CD4-positive, alpha-beta T cell treated with Interleukin-4 for 1 hour (primary cell): ENCODE measurements around the gene GPR42.
"Not testable (repeated sequence)": the region's sequence is repeated elsewhere in the genome, so short reads cannot be mapped to it uniquely, and the experiment has no call there.

Source experiments
- DNase-seq, 2 donors: peaks; one replicate each; pipeline ENCODE4 v3.0.0-alpha.2; 2020 to 2022

GPR42 gene

DNA sequence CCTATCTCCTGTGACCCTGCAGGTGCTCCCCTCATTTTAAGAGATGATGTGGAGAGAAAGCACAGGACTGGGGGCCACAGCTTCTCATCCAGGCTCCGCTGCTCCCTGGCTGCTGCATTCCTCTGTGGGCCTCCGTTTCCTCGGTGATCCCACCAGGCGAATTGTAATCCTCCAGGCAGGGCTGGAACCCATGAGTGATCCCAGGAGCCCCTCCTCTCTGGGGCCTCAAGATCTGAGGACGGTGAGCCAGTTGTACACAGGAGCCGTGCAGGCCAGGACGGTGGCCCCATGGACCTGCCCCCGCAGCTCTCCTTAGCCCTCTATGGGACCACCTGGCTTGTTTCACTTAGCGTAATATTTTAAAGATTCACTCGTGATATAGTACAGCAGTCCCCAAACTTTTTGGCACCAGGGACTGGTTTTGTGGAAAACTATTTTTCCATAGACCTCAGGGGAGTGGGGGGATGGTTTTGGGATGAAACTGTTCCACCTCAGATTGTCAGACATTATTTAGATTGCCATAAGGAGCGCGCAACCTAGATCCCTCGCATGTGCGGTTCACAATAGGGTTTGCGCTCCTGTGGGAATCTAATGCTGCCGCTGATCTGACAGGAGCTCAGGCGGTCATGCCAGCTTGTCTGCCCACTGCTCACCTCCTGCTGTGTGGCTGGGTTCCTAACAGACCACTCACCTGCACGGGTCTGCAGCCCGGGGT is 7.0 kb upstream of the GPR42 start:
- DNase-seq, result no peak

DNA sequence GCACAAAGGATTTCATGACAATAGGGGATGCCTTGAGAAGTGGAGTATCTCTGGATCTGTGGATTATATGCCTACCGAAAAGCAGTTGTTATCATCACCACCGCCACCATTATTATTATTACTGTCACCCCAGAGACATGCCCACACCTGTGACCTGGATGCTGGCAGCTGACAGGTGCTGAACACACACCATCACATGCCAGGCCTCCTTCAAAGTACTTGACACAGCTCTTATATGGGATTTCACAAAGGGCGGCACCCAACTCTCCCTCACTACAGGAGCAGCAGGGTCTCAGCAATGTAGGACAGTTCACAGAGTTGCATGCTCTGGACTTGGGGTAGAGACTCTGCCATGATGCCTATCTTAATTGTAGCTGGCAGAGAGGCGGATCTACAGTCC is 5.6 kb upstream of the GPR42 start:
- no peak for DNase-seq

- DNase-seq, result no peak
Measured at GRCh38 chr19:35368378-35368777, 2.5 kb upstream of the GPR42 start.

GRCh38 chr19:35369522-35369921 is 1.3 kb upstream of the GPR42 start:
- DNase-seq, result no peak

DNA sequence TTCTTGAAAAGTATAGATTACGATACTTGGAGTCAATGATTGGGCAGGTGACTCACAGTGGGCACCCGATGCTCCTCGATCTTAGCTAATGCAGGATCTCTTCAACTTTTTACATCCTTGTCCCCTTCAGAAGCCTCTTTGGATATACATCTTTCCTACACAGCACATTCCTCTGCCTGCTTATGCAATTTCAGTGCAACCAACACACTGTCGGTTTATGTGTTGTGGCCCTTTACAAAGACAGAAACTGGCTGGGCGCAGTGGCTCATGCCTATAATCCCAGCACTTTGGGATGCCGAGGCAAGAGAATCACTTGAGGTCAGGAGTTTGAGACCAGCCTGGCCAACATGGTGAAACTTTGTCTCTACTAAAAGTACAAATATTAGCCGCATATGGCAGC is 2.6 kb downstream of the GPR42 start:
- DNase-seq, result no peak

GRCh38 chr19:35374031-35374430 is 3.2 kb downstream of the GPR42 start:
- not testable (repeated sequence) for DNase-seq

- no peak for DNase-seq
Measured at GRCh38 chr19:35375505-35376307, 4.8 kb downstream of the GPR42 start.

GRCh38 chr19:35377656-35378055 is 6.8 kb downstream of the GPR42 start:
- no peak for DNase-seq

- no peak for DNase-seq
Measured at GRCh38 chr19:35378356-35378755, 7.5 kb downstream of the GPR42 start.

DNA sequence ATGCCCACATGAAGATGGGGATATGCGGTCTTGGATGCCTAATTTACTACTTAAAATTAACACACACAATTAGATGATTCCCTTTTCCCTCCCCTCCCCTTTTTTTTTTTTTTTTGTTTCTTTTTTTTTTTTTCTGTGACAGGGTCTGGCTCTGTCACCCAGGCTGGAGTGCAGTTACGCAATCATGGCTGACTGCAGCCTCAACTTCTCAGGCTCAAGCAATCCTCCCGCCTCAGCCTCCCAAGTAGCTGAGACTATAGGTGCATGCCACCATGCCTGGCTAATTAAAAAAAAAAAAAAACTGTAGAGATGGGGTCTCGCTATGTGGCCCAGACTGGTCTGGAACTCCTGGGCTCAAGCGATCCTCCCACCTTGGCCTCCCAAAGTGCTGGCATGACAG is 8.7 kb downstream of the GPR42 start:
- not testable (repeated sequence) for DNase-seq

DNA sequence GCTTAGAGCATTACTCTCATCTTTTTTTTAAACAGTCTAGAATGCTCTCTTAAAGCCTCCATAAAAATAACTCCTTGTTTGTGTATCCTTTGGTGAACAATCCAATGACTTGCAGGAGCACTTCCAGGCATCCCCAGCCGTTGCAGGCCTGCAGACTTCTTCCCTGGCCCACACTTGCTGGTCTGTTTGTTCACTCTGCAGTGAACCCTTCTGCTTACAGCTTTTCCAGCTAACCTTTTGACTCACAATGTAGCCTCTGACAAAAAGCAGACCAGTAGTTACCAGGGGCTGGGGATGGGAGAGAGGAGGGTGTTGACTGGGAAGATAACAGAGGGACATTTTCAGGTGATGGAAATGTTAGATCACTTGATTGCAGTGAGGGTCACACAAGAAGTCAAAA is 9.1 kb downstream of the GPR42 start:
- no peak for DNase-seq

DNA sequence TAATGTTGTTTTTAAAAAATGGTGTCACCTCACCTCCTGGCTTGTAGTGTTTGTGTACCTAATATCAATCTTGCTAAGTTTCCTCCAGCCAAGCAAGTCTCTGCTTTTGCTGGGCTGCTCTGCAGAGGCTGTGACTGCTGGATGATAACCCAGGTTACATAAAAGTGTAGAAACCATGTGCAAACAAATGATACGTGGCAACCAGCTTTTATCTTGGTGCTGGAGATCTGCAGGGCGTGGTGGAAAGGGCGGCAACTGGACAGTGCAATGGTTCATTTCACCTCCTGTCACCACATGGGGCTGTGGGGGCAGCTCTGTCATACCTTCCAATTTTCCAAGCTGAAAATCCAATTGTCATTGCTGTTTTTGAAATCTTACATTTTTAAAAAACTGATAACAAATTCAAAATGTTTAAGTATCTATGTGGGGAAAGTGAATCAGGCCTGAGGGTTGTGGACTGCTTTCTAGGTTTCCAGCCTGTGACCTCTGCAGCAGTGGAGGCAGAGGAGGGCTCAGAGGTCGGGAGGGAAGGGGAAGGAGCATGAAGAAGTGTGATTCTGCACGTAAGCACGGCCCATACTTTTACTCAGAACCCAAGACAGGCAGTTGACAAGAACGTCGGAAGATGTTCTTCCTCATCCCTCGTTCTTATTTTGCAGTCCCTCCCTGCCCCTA is 9.7 kb downstream of the GPR42 start:
- no peak for DNase-seq

DNA sequence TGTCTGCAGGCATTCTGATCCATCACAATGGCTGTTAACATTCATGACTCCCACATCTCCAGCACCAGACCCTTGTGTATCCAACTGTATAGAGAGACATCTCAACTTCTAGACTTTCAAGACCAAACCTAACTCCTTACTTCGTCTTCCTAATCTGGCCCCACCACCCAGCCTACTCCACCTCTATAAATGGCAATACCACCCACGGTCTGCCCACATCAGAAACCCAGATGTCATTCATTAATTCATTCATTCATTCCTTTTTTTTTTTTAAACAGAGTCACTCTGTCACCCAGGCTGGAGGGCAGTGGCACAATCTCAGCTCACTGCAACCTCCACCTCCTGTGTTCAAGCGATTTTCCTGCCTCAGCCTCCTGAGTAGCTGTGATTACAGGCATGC is 10.4 kb downstream of the GPR42 start:
- no peak for DNase-seq

- no peak for DNase-seq
Measured at GRCh38 chr19:35381926-35382325, 11.1 kb downstream of the GPR42 start.

DNA sequence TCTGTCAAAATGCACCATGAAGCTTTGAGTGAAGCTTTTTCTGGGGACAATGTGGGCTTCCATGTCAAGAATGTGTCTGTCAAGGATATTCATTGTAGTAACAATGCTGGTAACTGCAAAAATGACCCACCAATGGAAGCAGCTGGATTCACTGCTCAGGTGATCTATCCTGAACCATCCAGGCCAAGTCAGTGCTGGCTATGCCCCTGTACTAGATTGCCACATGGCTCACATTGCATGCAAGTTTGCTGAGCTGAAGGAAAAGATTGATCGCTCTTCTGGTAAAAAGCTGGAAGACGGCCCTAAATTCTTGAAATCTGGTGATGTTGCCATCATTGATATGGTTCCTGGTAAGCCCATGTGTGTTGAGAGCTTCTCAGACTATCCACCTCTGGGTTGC is 12.7 kb downstream of the GPR42 start:
- no peak for DNase-seq

- DNase-seq, result no peak
Measured at GRCh38 chr19:35388277-35389054, 17.6 kb downstream of the GPR42 start.

DNA sequence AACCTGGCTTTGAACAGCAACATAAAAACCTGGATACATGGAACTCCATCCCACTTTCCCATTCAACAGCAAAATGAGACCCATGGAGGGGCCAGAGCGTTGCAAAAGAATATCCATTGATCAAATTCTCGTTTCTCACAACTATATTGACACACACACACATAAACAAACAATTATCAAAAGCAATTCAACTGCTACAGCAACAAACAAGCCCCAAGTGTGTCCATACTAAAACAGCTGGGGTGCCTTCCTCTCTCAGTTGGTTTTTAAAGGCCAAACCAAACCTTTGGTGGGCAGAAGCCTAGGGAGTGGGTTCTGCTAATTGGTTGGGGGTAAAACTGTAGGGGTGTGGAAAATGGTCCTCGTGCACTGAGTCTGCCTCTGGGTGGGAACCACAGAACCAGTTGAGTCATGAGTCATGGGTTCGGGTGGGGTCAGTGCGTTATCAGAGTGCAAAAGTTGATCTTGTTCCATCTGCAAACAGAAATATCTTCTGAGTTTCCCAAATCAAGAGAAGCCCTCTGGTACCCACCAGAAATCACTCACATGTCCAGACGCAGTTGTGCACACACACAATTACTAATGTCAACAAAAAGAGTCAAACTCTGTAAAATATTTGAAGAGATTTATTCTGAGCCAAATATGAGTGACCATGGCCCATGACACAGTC is 18.5 kb downstream of the GPR42 start:
- DNase-seq, result no peak

DNA sequence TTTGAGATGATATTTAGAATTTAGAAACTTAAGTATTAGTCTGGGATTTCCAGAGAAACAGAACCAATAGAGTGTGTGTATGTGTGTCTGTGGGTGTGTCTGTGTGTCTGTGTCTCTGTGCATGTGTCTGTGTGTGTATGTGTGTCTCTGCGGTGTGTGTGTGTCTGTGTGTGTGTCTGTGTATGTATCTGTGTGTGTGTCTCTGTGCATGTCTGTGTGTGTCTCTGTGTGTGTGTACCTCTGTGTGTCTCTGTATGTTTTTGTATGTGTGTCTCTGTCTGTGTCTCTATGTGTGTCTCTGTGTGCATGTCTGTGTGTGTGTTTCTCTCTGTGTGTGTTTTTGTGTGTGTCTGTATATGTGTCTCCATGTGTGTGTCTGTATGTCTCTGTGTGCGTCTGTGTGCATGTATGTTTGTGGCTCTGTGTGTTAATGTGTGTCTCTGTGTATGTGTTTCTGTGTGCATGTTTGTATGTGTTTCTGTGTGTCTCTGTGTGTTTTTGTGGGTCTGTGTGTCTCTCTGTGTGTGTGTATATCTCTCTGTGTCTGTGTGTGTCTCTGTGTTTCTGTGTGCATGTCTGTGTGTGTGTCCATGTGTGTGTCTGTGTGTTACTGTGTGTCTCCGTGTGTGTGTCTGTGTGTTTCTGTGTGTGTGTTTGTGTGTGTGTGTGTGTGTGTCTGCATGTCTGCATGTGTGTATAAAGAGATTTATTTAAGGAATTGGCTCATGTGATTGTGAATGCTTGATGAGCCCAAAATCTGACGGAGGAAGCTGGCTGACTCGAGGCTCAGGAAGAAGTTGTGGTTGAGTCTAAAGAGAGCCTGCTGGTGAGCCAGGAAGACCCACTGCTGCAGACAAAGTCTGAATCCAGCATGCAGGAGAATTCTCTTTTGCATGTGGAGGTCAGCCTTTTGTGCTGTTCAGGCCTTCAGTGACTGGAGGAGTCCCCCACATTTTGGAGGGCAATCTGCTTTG is 22.2 kb downstream of the GPR42 start:
- DNase-seq, result no peak

GRCh38 chr19:35395382-35396199 is 24.7 kb downstream of the GPR42 start:
- no peak for DNase-seq

DNA sequence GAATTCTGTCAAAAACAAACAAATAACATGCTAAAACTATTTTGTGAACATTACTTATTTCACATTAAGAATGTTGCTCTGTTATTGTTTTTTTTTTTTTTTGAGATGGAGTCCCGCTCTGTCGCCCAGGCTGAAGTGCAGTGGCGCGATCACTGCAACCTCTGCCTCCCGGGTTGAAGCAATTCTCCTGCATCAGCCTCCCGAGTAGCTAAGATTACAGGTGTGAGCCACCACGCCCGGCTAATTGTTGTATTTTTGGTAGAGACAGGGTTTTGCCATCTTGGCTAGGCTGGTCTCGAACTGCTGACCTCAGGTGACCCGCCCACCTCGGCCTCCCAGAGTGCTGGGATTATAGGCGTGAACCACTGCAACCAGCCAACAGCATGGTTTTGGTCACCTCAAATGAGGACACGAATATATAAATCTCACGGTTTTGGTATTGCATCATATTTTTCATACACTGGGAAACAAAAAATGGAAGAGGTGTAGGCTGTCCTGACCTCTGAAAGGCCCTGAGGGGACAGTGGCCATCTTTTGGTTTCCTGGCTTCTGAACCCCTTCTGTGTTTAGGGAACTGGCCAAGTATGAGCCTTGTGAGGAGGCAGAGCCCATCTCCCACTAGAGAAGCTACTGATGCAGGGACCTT is 25.5 kb downstream of the GPR42 start:
- DNase-seq, result no peak
